ENCODE data around the gene PKD1L1.

PKD1L1 gene

GRCh38 chr7:47885309-47885986 is 62.8 kb downstream of the PKD1L1 start:
- TF ChIP-seq CEBPB (IDR thresholded peaks at IDR 0.05), result peak; percentile 68
- no peak for TF ChIP-seq YY1 (IDR thresholded peaks at IDR 0.05; ENCODE audit: low read depth)

DNA sequence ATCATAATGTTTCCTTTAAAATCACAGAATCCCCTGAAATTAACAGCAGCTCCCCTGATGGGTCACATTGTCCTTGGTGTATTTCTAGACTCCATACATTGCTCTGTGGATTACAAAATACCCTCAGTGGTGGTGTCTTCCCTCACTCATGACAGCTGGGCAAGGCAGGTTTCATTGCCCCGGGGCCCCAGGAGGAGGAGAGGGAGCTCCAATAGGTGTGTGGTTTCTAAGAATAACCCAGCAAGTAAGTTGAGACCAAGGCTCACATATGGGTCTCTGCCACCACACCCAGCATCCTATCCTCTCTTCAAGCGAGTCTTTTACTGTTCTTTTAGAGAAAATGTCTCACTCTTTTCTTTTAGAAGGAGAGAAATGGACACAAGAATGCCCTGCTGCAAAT is 63.6 kb downstream of the PKD1L1 start:
- no peak for TF ChIP-seq TCF12 (IDR thresholded peaks at IDR 0.05; ENCODE audit: low read depth)
- no peak for TF ChIP-seq MAX (IDR thresholded peaks at IDR 0.05)
- no peak for TF ChIP-seq EGR1 (IDR thresholded peaks at IDR 0.05)
- no peak for TF ChIP-seq CEBPB (IDR thresholded peaks at IDR 0.05)
- no peak for TF ChIP-seq CREB1 (IDR thresholded peaks at IDR 0.05; ENCODE audit: low read depth)
- TF ChIP-seq ZBTB7A (IDR thresholded peaks at IDR 0.05; ENCODE audit: low read depth), result no peak
- TF ChIP-seq TAF1 (IDR thresholded peaks at IDR 0.05; ENCODE audit: low read depth), result no peak

DNA sequence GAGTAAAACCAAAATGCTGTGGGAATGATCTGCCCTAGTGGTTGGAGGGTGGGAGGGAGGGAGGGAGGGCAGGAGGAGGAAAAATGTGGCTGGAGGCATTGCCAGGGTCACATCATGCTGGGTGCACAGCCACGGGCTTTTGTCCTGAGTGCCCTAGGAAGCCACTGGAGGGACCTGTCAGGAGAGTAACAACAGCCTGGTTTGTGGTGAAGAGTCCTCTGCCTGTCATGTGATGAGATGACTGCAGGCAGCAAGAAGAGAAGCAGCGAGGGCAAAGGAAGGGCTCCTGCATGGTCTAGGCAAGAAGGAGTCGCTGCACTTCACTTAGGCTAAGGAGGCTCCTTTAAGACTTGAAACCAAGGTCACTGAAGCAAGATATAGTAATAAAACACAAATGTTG is 65.6 kb downstream of the PKD1L1 start:
- no peak for TF ChIP-seq ZBTB7A (IDR thresholded peaks at IDR 0.05; ENCODE audit: low read depth)
- no peak for TF ChIP-seq TAF1 (IDR thresholded peaks at IDR 0.05; ENCODE audit: low read depth)
- no peak for TF ChIP-seq MAX (IDR thresholded peaks at IDR 0.05)
- no peak for TF ChIP-seq TCF12 (IDR thresholded peaks at IDR 0.05; ENCODE audit: low read depth)
- TF ChIP-seq EP300 (IDR thresholded peaks at IDR 0.05; ENCODE audit: borderline replicate concordance), result no peak
- no peak for TF ChIP-seq CEBPB (IDR thresholded peaks at IDR 0.05)
- TF ChIP-seq CREB1 (IDR thresholded peaks at IDR 0.05; ENCODE audit: low read depth), result no peak
- TF ChIP-seq EGR1 (IDR thresholded peaks at IDR 0.05), result no peak
- TF ChIP-seq RAD21 (IDR thresholded peaks at IDR 0.05; ENCODE audit: low read depth), result no peak
- no peak for TF ChIP-seq TEAD4 (IDR thresholded peaks at IDR 0.05)

DNA sequence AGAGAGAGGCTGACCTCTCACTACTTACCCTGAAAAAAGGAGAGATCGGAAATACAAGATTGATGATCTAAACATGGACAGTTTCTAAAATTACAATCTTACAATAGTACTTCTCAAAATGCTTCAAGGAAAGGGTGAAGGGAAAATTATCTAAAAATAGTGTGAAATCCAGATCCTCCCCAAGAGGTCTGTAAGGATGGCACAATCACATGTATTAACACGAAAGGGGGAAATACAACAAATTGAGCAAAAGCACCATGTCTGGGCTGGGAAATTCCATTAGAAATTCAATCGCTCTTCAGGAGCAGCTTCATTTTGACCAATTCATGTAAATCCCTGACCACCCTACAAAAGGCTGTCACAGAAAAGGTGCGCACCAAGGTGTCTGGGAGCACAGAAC is 67.0 kb downstream of the PKD1L1 start:
- no peak for TF ChIP-seq CREB1 (IDR thresholded peaks at IDR 0.05; ENCODE audit: low read depth)
- no peak for TF ChIP-seq TAF1 (IDR thresholded peaks at IDR 0.05; ENCODE audit: low read depth)
- no peak for TF ChIP-seq MAX (IDR thresholded peaks at IDR 0.05)

GRCh38 chr7:47878662-47879061 is 69.6 kb downstream of the PKD1L1 start:
- TF ChIP-seq EP300 (IDR thresholded peaks at IDR 0.05; ENCODE audit: borderline replicate concordance) (no peak), MAX (IDR thresholded peaks at IDR 0.05) (no peak), ZBTB7A (IDR thresholded peaks at IDR 0.05; ENCODE audit: low read depth) (no peak), YY1 (IDR thresholded peaks at IDR 0.05; ENCODE audit: low read depth) (no peak), USF1 (IDR thresholded peaks at IDR 0.05) (no peak), NFIC (IDR thresholded peaks at IDR 0.05) (no peak), TCF12 (IDR thresholded peaks at IDR 0.05; ENCODE audit: low read depth) (no peak)

- TF ChIP-seq MAX (IDR thresholded peaks at IDR 0.05), result no peak
- no peak for TF ChIP-seq EGR1 (IDR thresholded peaks at IDR 0.05)
- TF ChIP-seq YY1 (IDR thresholded peaks at IDR 0.05; ENCODE audit: low read depth), result no peak
- no peak for TF ChIP-seq RAD21 (IDR thresholded peaks at IDR 0.05; ENCODE audit: low read depth)
- no peak for TF ChIP-seq CEBPB (IDR thresholded peaks at IDR 0.05)
- TF ChIP-seq USF1 (IDR thresholded peaks at IDR 0.05), result no peak
- TF ChIP-seq NFIC (IDR thresholded peaks at IDR 0.05), result no peak
- no peak for TF ChIP-seq EP300 (IDR thresholded peaks at IDR 0.05; ENCODE audit: borderline replicate concordance)
- no peak for TF ChIP-seq ZBTB7A (IDR thresholded peaks at IDR 0.05; ENCODE audit: low read depth)
These were observed 70.9 kb downstream of the PKD1L1 start for GRCh38 chr7:47877336-47877735.

- TF ChIP-seq FOXM1 (IDR thresholded peaks at IDR 0.05; ENCODE audit: borderline replicate concordance, low read depth) (no peak), CREB1 (IDR thresholded peaks at IDR 0.05; ENCODE audit: low read depth) (no peak), USF1 (IDR thresholded peaks at IDR 0.05) (no peak), EGR1 (IDR thresholded peaks at IDR 0.05) (no peak), NFIC (IDR thresholded peaks at IDR 0.05) (no peak), RAD21 (IDR thresholded peaks at IDR 0.05; ENCODE audit: low read depth) (no peak), TCF12 (IDR thresholded peaks at IDR 0.05; ENCODE audit: low read depth) (no peak), YY1 (IDR thresholded peaks at IDR 0.05; ENCODE audit: low read depth) (no peak), CEBPB (IDR thresholded peaks at IDR 0.05) (no peak), TEAD4 (IDR thresholded peaks at IDR 0.05) (no peak), TAF1 (IDR thresholded peaks at IDR 0.05; ENCODE audit: low read depth) (no peak), ZBTB7A (IDR thresholded peaks at IDR 0.05; ENCODE audit: low read depth) (no peak), EP300 (IDR thresholded peaks at IDR 0.05; ENCODE audit: borderline replicate concordance) (no peak), REST (IDR thresholded peaks at IDR 0.05; ENCODE audit: low read depth) (no peak), MAX (IDR thresholded peaks at IDR 0.05) (no peak)
These were observed 72.1 kb downstream of the PKD1L1 start for GRCh38 chr7:47875998-47876744.
